ENCODE results near the gene GJC3.
"Not testable (repeated sequence)": the region's sequence is repeated elsewhere in the genome, so short reads cannot be mapped to it uniquely, and the experiment has no call there.

The GJC3 gene

GRCh38 chr7:99928188-99928587 lies 1.2 kb downstream of the GJC3 start:
- DNase-seq: no peak

- no peak for DNase-seq
Measured at GRCh38 chr7:99927536-99927935, 1.9 kb downstream of the GJC3 start.

GRCh38 chr7:99926321-99926720 lies 3.1 kb downstream of the GJC3 start:
- DNase-seq: no peak

- DNase-seq: no peak
Measured at GRCh38 chr7:99923200-99923599, 6.2 kb downstream of the GJC3 start.

GRCh38 chr7:99920149-99920548 lies 9.3 kb downstream of the GJC3 start:
- no peak for DNase-seq

- DNase-seq: no peak
Measured at GRCh38 chr7:99919814-99920112, 9.7 kb downstream of the GJC3 start.

- DNase-seq: peak; percentile 91
Measured at GRCh38 chr7:99918959-99919813, 10.2 kb downstream of the GJC3 start, which contains the start of gene TRIM4. Gene TRIM4 (minus strand): TSS chr7:99919530. CDS start chr7:99919401, 129 bp downstream.

GRCh38 chr7:99910976-99911375 lies 18.4 kb downstream of the GJC3 start:
- no peak for DNase-seq

GRCh38 chr7:99901581-99901980 lies 27.8 kb downstream of the GJC3 start:
- no peak for DNase-seq

- DNase-seq: no peak
Measured at GRCh38 chr7:99899830-99900519, 29.4 kb downstream of the GJC3 start.

GRCh38 chr7:99898836-99899235 lies 30.6 kb downstream of the GJC3 start:
- DNase-seq: no peak

GRCh38 chr7:99898023-99898357 lies 31.4 kb downstream of the GJC3 start:
- no peak for DNase-seq

GRCh38 chr7:99897322-99898022 lies 31.9 kb downstream of the GJC3 start:
- DNase-seq: no peak

GRCh38 chr7:99894738-99895137 lies 34.7 kb downstream of the GJC3 start:
- DNase-seq: no peak

- DNase-seq: no peak
Measured at GRCh38 chr7:99893280-99893679, 36.1 kb downstream of the GJC3 start.

- not testable (repeated sequence) for DNase-seq
Measured at GRCh38 chr7:99890348-99890747, 39.1 kb downstream of the GJC3 start.

- not testable (repeated sequence) for DNase-seq
Measured at GRCh38 chr7:99888366-99888765, 41.1 kb downstream of the GJC3 start.

- DNase-seq: no peak
Measured at GRCh38 chr7:99881370-99881769, 48.0 kb downstream of the GJC3 start.

GRCh38 chr7:99876933-99877332 lies 52.5 kb downstream of the GJC3 start, which contains the start of gene OR2AE1:
Gene OR2AE1 (minus strand): TSS chr7:99877033. CDS start chr7:99877033, 0 bp downstream.
- no peak for DNase-seq

- no peak for DNase-seq
Measured at GRCh38 chr7:99876491-99876890, 52.9 kb downstream of the GJC3 start.
